Gastrocnemius medialis (tissue), 4 donors: ENCODE measurements around the gene CACNA2D2.

ENCODE experiments used
- CTCF ChIP-seq, 5 experiments: fragments of 450-650 bp in 3 of 5; fragments of 200-600 bp in 2 of 5; sonication (generic) in 2 of 5; IDR thresholded peaks in 4 of 5; conservative IDR thresholded peaks in 1 of 5; 1 replicate in 4 of 5; 2 replicates in 1 of 5; pipeline ENCODE4 v1.5.1; 2016 to 2019; ENCODE audit warnings: antibody characterized with exemption in 5 of 5, mild to moderate bottlenecking in 3 of 5, moderate library complexity in 3 of 5
- POLR2A ChIP-seq, 2 donors: fragments of 450-650 bp; IDR thresholded peaks; one replicate each; pipeline ENCODE4 v1.6.1; 2017; ENCODE audit warnings: antibody characterized with exemption in 2 of 2, mild to moderate bottlenecking in 2 of 2, moderate library complexity in 2 of 2

GRCh38 chr3:50340448-50341329 is 162.7 kb downstream of the CACNA2D2 start, which contains the start of gene RASSF1:
- no peak for TF ChIP-seq CTCF (IDR thresholded peaks at IDR 0.05 in 4 of 5, conservative IDR thresholded peaks at IDR 0.05 in 1 of 5)
- peak; percentile 61 to 74 for TF ChIP-seq POLR2A (IDR thresholded peaks at IDR 0.05)
